MCF 10A (cell line): Measurements from ENCODE around the gene RPL13. TPM values are rescaled to one million over a fixed set of nuclear protein-coding genes. Genes with fewer than 3 reads are reported as not detected.
A peak's percentile ranks its signal among the peaks of the same experiment; 100 is the strongest.

Experiments used
- BruUV-seq: library from RNA; stranded (reverse); fragments of 400-500 nt; replicated peaks from 2 replicates; lab custom pipeline; 2021; lab: Mats Ljungman, UMichigan
- CTCF ChIA-PET: fragments of 300-600 bp; sonication (Branson Sonifier 250); formaldehyde crosslinking; extraction: SDS; loops from one replicate; lab custom pipeline; 2021; ENCODE audit warnings: antibody characterized with exemption, inconsistent platforms; lab: Yijun Ruan, JAX
- POLR2A ChIA-PET: fragments of 300-600, 350-650 bp; sonication (Branson Sonifier 250); formaldehyde crosslinking; extraction: SDS; loops from one replicate; lab custom pipeline; 2020; ENCODE audit warnings: antibody characterized with exemption, inconsistent platforms; lab: Yijun Ruan, JAX
- DNase-seq: peaks from one replicate; pipeline ENCODE4 v3.0.0-alpha.2; 2018; ENCODE audit not compliant: unreplicated experiment
- H3K27ac Mint-ChIP-seq: one replicate; pipeline ENCODE4 v1.8.0; 2022; ENCODE audit warnings: mild to moderate bottlenecking, low read depth, mixed read lengths; ENCODE audit not compliant: unreplicated experiment
- H3K27me3 Mint-ChIP-seq: one replicate; pipeline ENCODE4 v1.8.0; 2022; ENCODE audit warnings: mixed read lengths; ENCODE audit not compliant: insufficient read depth, unreplicated experiment
- H3K36me3 Mint-ChIP-seq: one replicate; pipeline ENCODE4 v1.8.0; 2022; ENCODE audit warnings: mild to moderate bottlenecking, moderate library complexity, mixed read lengths; ENCODE audit not compliant: insufficient read depth, unreplicated experiment
- H3K4me1 Mint-ChIP-seq: one replicate; pipeline ENCODE4 v1.8.0; 2022; ENCODE audit warnings: mixed read lengths; ENCODE audit not compliant: insufficient read depth, unreplicated experiment
- H3K4me3 Mint-ChIP-seq: one replicate; pipeline ENCODE4 v1.8.0; 2022; ENCODE audit warnings: mild to moderate bottlenecking, moderate library complexity, mixed read lengths; ENCODE audit not compliant: unreplicated experiment
- H3K9me3 Mint-ChIP-seq: one replicate; pipeline ENCODE4 v1.8.0; 2022; ENCODE audit warnings: mixed read lengths; ENCODE audit not compliant: unreplicated experiment
- CTCF ChIP-seq: fragments of 200-600 bp; IDR thresholded peaks from one replicate; pipeline ENCODE4 v1.8.0; 2022; ENCODE audit warnings: antibody characterized with exemption, mild to moderate bottlenecking; ENCODE audit not compliant: unreplicated experiment
- intact Hi-C: fragments of 100-400 bp; cut with micrococcal nuclease; formaldehyde crosslinking; loops from 2 replicates; pipeline ENCODE4 v1.14.1; 2022
- total RNA-seq: library from RNA; stranded (reverse); gene quantifications from 2 replicates; pipeline ENCODE4 v1.2.3, GENCODE V29; 2022

Gene RPL13
- total RNA-seq, 1 experiment from 2014 or later: 3,148 TPM

DNA sequence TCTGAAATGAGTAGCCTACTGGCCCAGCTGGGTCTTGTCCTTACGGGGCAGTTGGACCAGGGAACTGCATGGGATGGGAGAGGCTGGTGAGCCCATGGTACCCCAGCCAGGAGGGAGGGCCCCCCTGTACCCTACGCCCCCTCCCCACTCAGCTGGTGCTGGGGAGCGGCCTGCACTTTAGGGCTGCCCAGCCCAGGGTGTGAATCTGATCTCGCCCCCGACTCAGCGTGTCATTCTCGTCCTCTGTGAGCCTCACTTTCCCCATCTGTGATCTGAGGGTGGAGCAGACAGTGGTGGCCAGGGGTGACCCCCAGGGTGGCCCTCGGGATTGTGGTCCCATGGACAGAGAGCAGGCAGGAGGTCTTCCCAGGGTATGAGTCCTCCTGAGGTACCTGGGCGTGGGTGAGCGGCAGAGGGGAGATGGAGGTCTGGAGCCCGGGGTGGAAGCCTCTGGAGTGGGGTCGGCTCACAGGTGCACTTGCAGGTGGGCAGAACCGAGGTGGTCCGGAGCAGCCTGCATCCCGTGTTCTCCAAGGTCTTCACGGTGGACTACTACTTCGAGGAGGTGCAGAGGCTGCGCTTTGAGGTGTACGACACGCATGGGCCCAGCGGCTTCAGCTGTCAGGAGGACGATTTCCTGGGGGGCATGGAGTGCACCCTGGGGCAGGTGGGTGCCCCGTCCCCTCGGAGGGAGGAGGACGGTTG, 16.7 kb downstream of the RPL13 start:
- BruUV-seq: no TSS peak
- no peak for TF ChIP-seq CTCF
- Mint-ChIP-seq H3K36me3 (peaks cover 11% of the 10 kb centered on the region), H3K4me1 (no peaks in the 10 kb centered on the region), H3K4me3 (peak overlapping the region; percentile 28), H3K9me3 (no peaks in the 10 kb centered on the region), H3K27ac (no peak overlapping the region), H3K27me3 (no peaks in the 10 kb centered on the region)
- DNase-seq: no peak
- POLR2A ChIA-PET: no interaction called here
- CTCF ChIA-PET: interaction anchor here (0.7 kb wide), 1 partner anchor 40 kb away, joined by 3 read pairs; no protein-coding TSS in a partner anchor
- intact Hi-C loops: no loop called here

DNA sequence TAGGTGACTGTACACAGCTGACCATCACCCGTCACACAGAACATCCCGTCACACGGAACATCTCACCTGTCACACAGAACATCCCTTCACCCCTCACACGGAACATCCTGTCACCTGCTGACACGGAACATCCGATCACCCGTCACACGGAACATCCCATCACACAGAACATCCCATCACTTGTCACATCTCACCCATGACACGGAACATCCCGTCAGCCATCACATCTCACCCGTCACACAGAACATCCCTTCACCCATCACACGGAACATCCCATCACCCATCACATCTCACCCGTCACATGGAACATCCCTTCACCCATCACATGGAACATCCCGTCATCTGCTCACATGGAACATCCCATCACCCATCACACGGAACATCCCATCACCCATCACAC, 18.9 kb downstream of the RPL13 start:
- no peaks in the 10 kb centered on the region for H3K9me3 Mint-ChIP-seq
- peaks cover 11% of the 10 kb centered on the region for H3K36me3 Mint-ChIP-seq
- POLR2A ChIA-PET: interaction anchor here (0.7 kb wide), 1 partner anchor 78 kb away, joined by 4 read pairs; the partner anchor contains the start of genes CHMP1A and SPATA33
- no peak overlapping the region for H3K27ac Mint-ChIP-seq
- intact Hi-C loops: no loop called here
- H3K4me1 Mint-ChIP-seq: no peaks in the 10 kb centered on the region
- no peaks in the 10 kb centered on the region for H3K27me3 Mint-ChIP-seq
- H3K4me3 Mint-ChIP-seq: no peak overlapping the region
- CTCF ChIA-PET: no interaction called here
- no TSS peak for BruUV-seq
- no peak for DNase-seq
- TF ChIP-seq CTCF: no peak

- POLR2A ChIA-PET: interaction anchor here (0.6 to 1.1 kb wide), 10 partner anchors 15 to 132 kb away, joined by 3 to 8 read pairs (median 4); no protein-coding TSS in a partner anchor
- peak; percentile 66 for DNase-seq
- TF ChIP-seq CTCF: no peak
Observed at GRCh38 chr16:89581045-89581695, 20.7 kb downstream of the RPL13 start.

DNA sequence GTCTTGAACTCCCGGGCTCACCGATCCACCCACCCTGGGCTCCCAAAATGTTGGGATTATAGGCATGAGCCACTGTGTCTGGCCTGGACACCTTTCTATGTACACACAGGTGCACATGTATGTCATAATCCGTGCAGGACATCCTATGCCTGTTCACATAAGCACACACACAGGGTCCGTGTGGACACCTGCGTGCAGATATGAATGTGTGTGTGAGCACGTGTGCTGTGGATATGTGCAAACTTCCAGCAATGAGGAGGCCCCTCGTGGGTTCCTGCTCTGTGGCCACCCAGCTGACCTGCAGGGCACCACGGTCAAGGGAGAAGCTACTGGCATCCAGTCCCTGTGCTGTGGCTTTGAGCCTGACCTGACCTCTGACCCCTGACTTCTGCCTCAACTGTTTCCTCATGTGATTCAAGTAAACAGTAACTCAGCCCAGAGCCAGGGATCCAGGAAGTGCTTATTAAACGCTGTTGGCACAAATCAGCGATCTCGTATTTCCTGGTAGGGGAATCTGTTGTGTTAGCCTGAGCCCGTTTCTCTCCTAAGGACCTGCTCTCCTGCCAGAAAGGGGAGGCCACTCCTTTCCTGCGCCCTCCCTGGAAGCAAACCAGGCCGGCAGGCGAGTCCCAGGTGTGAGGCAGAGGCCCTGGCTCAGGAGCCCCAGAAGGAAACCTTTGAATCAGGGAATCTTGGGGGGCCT, 21.5 kb downstream of the RPL13 start:
- BruUV-seq: no TSS peak
- POLR2A ChIA-PET: interaction anchor here (0.8 to 1.1 kb wide), 7 partner anchors 16 to 51 kb away, joined by 3 to 8 read pairs (median 4); no protein-coding TSS in a partner anchor
- no peaks in the 10 kb centered on the region for H3K9me3 Mint-ChIP-seq
- peaks cover 19% of the 10 kb centered on the region for H3K36me3 Mint-ChIP-seq
- DNase-seq: no peak
- no peaks in the 10 kb centered on the region for H3K27me3 Mint-ChIP-seq
- no peak overlapping the region for H3K27ac Mint-ChIP-seq
- no peak for TF ChIP-seq CTCF
- H3K4me3 Mint-ChIP-seq: no peak overlapping the region
- H3K4me1 Mint-ChIP-seq: no peaks in the 10 kb centered on the region
- CTCF ChIA-PET: no interaction called here
- intact Hi-C loops: no loop called here

More at GRCh38 chr16:89581045-89581695, 20.7 kb downstream of the RPL13 start:
- intact Hi-C loops: no loop called here
- Mint-ChIP-seq H3K4me3 (no peak overlapping the region), H3K4me1 (no peaks in the 10 kb centered on the region), H3K9me3 (no peaks in the 10 kb centered on the region), H3K36me3 (peaks cover 12% of the 10 kb centered on the region), H3K27me3 (no peaks in the 10 kb centered on the region), H3K27ac (no peak overlapping the region)
- CTCF ChIA-PET: no interaction called here
- no TSS peak for BruUV-seq
